Memory B cell (primary cell): ENCODE measurements around the gene UNKL.
"Not testable (repeated sequence)": the region's sequence is repeated elsewhere in the genome, so short reads cannot be mapped to it uniquely, and the experiment has no call there.

Experiments
- ATAC-seq: fragments of 150-1000 bp; cut with Tn5 transposase; 2 replicates; pipeline ENCODE4 v1.10.0; 2021; ENCODE audit warnings: low read depth, mild to moderate bottlenecking, moderate library complexity
- DNase-seq, 2 donors: peaks; one replicate each; pipeline ENCODE4 v3.0.0; 2022; ENCODE audit warnings: low spot score in 2 of 2
- H3K27ac Mint-ChIP-seq: one replicate; pipeline ENCODE4 v1.8.0; 2022; ENCODE audit warnings: mild to moderate bottlenecking, moderate library complexity, mixed read lengths
- H3K27me3 Mint-ChIP-seq: one replicate; pipeline ENCODE4 v1.8.0; 2022; ENCODE audit warnings: mixed read lengths
- H3K36me3 Mint-ChIP-seq: one replicate; pipeline ENCODE4 v1.8.0; 2022; ENCODE audit warnings: mild to moderate bottlenecking, mixed read lengths
- H3K4me1 Mint-ChIP-seq: one replicate; pipeline ENCODE4 v1.8.0; 2022; ENCODE audit warnings: mixed read lengths
- H3K4me3 Mint-ChIP-seq: one replicate; pipeline ENCODE4 v1.8.0; 2022; ENCODE audit warnings: mild to moderate bottlenecking, moderate library complexity, mixed read lengths
- H3K9me3 Mint-ChIP-seq: one replicate; pipeline ENCODE4 v1.8.0; 2022; ENCODE audit warnings: mixed read lengths

The UNKL gene

DNA sequence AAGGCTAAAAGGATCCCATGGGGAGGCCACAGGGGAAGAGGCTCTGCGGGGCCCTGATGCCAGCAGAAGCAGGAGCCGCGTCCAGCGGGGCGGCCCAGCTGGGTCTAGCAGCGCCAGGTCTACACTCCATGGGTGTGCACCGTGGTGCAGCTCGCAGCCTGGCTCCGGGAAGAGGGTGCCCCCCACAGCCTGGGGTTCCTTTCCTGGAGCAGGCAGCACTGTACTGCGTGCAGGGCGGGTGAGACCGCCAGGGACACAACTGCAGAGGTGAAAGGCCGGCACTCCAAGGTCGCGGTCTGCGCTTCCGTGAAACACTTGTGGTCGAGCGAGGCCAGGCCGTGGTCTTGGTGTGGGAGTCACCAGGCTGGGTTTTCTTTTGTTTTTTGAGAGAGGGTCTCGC lies 36.3 kb upstream of the UNKL start:
- Mint-ChIP-seq H3K36me3 (peaks cover 10% of the 10 kb centered on the region), H3K4me1 (no peaks in the 10 kb centered on the region), H3K27ac (no peak overlapping the region), H3K9me3 (no peaks in the 10 kb centered on the region), H3K27me3 (no peaks in the 10 kb centered on the region), H3K4me3 (no peak overlapping the region)
- no peak for DNase-seq
- no peak for ATAC-seq

DNA sequence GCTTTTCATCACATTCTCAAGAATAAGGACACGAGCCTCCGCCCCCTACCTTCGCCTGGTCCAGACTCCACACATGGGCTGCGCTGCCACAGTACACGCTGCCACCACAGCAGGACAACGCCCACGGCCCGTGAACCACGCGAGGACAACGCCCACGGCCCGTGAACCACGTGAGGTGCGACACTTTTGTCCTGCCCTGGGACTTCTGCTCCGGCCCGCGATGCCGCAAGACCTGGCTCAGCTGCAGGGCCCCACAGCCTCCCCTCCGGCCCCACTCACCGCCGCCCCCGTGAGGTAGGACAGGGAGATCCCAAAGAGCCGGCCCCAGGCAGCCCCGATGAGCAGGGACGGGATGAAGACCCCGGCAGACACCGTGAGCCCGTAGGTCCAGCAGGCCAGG lies 35.7 kb upstream of the UNKL start:
- no peak overlapping the region for H3K4me3 Mint-ChIP-seq
- H3K36me3 Mint-ChIP-seq: peaks cover 10% of the 10 kb centered on the region
- no peak overlapping the region for H3K27ac Mint-ChIP-seq
- no peaks in the 10 kb centered on the region for H3K27me3 Mint-ChIP-seq
- no peaks in the 10 kb centered on the region for H3K4me1 Mint-ChIP-seq
- no peaks in the 10 kb centered on the region for H3K9me3 Mint-ChIP-seq
- no peak for ATAC-seq
- DNase-seq: no peak

DNA sequence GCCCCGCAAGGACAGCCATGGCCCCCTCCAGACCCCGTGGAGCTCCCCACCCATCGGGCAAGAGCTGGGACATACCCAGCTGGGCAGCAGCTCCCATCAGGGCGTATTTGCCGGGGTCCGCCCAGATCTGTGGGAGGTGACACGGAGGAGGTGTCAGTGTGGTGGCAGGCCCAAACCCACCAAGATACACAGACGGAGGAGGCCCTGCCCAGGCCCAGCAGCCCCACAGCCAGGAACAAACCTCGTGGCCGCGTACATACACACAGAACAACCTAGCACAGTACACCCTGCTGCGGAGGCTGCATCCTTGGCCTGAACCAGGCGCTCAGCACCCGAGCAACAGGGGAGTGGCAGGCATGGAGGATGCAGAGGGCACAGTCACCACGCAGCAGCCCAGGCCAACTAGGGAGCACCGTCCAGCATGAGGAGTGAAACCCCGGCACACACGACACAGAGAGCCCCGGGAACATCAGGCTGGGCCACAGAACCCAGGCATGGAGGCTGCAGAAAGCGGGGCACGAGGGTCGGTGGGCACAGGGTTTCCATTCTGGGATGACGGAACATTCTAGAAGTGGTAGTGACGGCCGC lies 34.8 kb upstream of the UNKL start:
- Mint-ChIP-seq H3K9me3 (no peaks in the 10 kb centered on the region), H3K36me3 (peaks cover 10% of the 10 kb centered on the region), H3K4me1 (peaks cover 2% of the 10 kb centered on the region), H3K27me3 (no peaks in the 10 kb centered on the region), H3K4me3 (no peak overlapping the region), H3K27ac (peak overlapping the region; percentile 60)
- ATAC-seq (no peak), DNase-seq (no peak)

DNA sequence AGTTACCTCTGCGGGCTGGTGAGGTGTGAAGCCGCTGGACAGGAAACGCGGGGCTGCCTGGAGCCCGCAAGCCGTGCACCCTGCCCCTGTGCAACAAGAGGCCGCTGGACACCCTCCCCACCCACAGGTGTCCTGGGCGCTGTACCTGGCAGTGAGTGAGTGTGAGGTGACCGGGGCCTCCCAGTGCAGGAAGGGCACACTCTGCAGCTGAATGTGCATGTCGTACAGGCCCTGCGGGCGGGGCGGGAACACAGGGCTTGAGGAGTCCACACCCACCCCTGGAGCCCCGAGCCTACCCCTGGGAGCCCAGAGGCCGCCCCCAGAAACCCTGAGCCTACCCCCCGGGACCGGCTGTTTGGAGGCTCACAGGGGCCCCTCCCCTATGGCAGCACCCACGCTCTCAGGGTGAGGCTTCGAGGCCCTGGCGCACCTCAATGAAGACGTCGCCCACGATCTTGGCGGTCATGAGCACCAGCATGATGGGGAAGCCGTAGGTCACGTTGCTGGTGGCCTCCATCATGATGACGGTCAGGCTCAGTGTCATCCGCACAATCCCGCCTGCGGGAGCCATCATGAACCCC lies 34.1 kb upstream of the UNKL start:
- Mint-ChIP-seq H3K27ac (no peak overlapping the region), H3K27me3 (no peaks in the 10 kb centered on the region), H3K9me3 (no peaks in the 10 kb centered on the region), H3K4me3 (no peak overlapping the region), H3K4me1 (peaks cover 2% of the 10 kb centered on the region), H3K36me3 (peaks cover 9% of the 10 kb centered on the region)
- no peak for DNase-seq
- ATAC-seq: no peak

DNA sequence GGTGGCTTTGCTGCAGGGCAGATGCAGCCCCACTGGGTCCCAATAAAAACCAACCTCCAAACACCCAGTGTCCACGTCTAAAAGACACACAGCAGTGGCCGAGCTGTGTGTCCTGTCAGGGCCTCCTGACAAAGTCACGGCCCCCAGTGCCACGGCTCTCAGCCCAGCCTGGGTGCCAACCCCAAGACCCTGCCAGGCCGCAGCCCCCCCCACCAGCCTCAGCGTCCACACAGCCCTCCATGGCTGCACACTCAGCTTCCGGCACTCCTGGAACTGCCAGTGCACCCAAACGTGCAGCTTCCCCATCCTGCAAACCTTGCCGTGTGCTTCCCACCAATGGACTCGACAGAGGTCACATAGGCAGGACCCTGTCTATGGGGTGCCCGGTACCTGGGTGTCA lies 33.5 kb upstream of the UNKL start:
- H3K36me3 Mint-ChIP-seq: peaks cover 9% of the 10 kb centered on the region
- ATAC-seq (no peak), DNase-seq (no peak)
- H3K9me3 Mint-ChIP-seq: no peaks in the 10 kb centered on the region
- H3K27me3 Mint-ChIP-seq: no peaks in the 10 kb centered on the region
- H3K4me3 Mint-ChIP-seq: no peak overlapping the region
- H3K27ac Mint-ChIP-seq: no peak overlapping the region
- peaks cover 2% of the 10 kb centered on the region for H3K4me1 Mint-ChIP-seq

DNA sequence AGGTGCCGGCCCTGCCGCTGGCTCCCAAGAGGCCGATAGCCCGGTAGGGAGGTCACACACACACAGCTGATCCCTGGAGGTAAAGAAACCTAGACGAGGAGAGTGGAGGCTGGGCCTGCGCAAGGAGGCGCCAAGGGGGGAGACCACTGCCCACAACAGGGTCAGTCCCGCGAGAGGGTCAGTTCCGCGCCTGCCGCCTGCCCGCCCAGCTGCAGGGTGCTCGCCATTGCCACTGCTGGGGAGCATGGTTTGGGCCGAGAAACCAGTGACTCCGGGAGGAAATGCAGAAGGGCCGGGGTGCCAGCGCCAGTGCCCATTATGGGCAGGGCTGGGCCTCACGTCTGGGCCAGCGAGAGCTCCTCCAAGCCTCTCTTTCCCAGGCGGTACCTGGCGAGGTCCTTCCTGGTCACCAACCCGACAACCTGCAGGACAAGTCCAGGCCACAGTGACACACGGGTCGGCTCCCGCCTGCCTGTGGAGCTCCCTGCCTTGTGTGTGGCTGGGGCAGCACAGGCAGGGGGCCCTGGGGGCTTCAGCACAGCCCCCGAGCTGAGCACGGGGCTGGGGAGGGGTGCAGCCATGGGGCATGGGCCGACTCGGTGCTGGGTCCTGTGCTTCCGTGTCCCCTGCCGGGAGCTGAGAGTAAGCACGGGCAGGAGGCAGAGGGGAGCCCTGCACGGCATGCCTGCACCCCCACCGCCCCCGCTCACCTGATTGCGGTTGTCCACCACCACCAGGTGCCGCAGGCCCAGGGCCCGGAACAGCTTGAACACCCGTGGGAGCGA lies 32.0 kb upstream of the UNKL start:
- peaks cover 2% of the 10 kb centered on the region for H3K4me1 Mint-ChIP-seq
- H3K27ac Mint-ChIP-seq: peak overlapping the region; percentile 97
- no peak overlapping the region for H3K4me3 Mint-ChIP-seq
- no peaks in the 10 kb centered on the region for H3K27me3 Mint-ChIP-seq
- DNase-seq (no peak), ATAC-seq (no peak)
- peaks cover 4% of the 10 kb centered on the region for H3K36me3 Mint-ChIP-seq
- no peaks in the 10 kb centered on the region for H3K9me3 Mint-ChIP-seq

DNA sequence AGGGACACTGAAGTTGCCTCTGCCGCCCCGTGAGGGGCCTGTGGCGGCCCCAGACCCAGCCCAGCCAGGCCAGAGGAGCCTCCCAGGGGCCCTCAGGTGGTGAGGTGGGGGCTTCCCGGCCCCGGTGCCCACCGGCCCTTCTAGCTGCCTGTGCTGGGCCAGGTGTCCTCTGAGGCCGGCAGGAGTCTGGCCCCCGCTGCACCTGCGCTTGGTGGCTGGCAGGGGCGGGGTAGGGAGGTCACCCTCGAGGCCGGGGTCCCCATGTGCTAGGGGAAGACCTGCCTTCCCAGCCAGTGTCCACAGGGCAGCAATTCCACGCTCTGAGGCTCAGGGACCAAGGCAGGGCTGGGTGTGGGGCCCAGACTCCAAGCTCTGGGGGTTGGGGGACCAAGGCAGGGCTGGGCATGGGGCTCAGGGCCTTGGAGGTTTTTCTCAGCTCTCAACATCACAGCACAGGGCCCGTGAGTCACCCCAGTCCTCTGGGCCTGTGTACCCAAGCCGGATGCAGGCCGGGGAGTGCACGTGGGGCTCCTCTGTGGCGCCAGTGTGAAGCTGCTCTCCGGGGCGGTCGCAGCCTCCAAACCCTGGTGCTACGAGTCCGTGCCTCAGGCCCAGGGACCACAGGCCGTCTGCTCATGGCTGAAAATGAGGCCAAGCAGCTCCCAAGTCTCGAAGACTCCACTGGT lies 31.2 kb upstream of the UNKL start:
- Mint-ChIP-seq H3K27me3 (no peaks in the 10 kb centered on the region), H3K9me3 (no peaks in the 10 kb centered on the region), H3K27ac (peak overlapping the region; percentile 97), H3K4me3 (no peak overlapping the region), H3K4me1 (peaks cover 2% of the 10 kb centered on the region), H3K36me3 (peaks cover 2% of the 10 kb centered on the region)
- DNase-seq (peak in 1 of 2 donors; percentile 23), ATAC-seq (peak; percentile 15)

DNA sequence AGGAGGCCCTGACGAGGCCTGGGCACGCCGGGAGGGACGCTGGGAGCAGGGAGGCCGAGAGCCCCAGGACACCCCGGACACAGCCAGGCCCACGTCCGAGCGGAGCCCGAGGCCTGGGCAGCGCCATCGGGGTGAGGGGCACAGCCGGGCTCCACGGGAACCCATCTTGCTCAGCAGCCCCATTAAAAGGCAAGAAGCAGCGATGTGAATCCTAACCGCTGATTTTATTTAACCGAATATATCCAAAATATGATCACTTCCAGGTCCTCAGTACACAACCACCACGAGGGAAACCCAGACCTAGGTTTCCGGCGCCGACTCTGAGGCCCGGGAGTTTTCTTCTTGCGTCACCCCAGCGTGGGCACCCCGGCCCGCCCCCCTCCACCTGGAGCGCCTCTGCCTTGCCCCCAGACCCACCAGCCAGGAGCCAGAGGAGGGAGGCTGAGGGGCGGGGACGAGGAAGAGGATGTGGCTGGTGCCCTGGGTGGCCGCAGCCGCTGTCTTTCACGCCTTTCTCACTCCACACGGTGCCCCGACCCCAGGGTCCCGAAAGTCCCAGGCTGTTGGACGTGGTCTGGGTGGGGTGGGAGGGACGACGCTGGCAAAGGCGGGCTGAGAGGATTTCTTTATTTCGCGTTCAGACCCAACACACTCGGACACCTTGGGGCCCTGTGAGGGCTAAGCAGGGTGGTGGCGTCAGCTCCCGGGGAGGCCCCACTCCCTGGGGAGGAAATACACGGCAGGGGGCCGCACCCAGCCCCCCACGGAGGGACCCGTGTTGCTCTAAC lies 30.4 kb upstream of the UNKL start:
- Mint-ChIP-seq H3K27me3 (no peaks in the 10 kb centered on the region), H3K4me1 (peaks cover 2% of the 10 kb centered on the region), H3K36me3 (peaks cover 4% of the 10 kb centered on the region), H3K27ac (peak overlapping the region; percentile 97), H3K9me3 (no peaks in the 10 kb centered on the region), H3K4me3 (peak overlapping the region; percentile 80)
- DNase-seq (peak; percentile 64 to 76), ATAC-seq (peak; percentile 81)

DNA sequence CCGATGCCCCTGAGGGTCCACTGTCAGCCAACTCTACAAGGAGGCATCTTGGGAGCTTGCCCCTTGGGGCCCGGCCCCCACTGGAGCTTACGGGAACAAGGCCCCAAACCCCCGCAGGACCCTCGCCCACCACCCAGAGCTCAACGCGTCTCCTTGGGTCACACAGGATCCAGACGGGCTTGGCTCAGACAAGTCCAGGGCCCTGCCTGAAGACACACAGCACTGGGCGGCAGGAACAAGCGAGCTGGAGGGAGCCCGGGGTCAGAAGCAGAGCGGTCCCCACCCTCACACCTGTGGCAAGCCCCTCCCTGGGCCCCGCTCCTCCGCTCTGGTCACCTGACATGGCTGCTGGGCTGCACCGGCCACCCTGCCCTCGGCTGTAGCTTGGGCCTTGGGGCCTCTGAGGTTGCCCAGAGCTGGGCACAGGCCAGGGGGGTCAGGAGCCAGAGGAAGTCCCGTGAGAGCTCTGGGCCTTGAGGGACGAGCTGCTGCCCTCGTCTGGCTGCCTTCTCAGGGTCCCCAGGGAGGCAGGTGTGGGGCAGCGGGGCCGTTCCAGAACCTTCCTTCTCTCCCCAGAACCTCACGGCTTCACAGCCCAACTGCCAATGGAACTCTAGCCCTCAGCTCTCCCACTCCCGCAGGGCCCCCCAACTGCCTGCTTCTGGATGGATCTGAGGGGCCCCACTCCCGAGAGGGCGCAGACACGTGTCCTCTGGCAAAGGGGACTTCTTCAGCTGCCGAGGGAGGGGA lies 29.7 kb upstream of the UNKL start, which contains the start of gene CCDC154:
TSS of gene CCDC154 (minus strand) at position 577 of the 750 bp plus-strand sequence. CDS start at position 343, 234 bp downstream.
- peak within 1 kb of the TSS; percentile 97 for H3K27ac Mint-ChIP-seq
- peak within 1 kb of the TSS; percentile 80 for H3K4me3 Mint-ChIP-seq
- H3K27me3 Mint-ChIP-seq: no peaks in the 10 kb centered on the region
- peaks cover 2% of the 10 kb centered on the region for H3K4me1 Mint-ChIP-seq
- H3K9me3 Mint-ChIP-seq: no peaks in the 10 kb centered on the region
- DNase-seq (no peak), ATAC-seq (no peak)
- H3K36me3 Mint-ChIP-seq: peaks cover 4% of the 10 kb centered on the region

DNA sequence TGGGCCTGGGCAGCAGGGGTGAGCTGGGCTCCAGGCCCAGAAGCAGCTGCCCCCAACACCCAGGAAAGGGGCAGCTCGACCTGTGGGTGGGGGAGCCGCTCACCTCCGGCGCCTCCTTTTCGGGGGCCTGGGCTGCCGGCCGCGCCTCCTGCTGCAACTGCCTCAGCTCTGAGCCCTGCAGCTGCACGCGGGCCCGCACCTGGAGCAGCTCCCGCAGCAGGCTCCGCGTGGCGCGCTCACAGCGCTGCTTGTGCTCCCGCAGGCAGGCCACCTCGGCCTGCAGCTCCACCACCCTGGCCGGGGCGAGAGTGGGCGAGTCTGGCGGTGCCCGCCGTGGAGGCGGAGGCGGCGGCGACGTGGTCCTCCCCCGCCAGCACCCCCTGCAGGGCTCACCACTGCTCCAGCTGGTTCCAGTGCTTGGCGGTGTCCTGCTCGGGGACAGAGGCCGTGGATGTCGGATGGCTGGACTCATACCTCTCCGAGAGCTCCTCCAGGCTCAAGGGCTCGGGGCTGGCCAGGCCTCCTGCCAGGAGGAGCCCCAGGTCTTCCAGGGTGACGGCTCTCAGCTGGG lies 29.0 kb upstream of the UNKL start:
- Mint-ChIP-seq H3K9me3 (no peaks in the 10 kb centered on the region), H3K4me1 (peaks cover 2% of the 10 kb centered on the region), H3K36me3 (peaks cover 4% of the 10 kb centered on the region), H3K27me3 (no peaks in the 10 kb centered on the region), H3K4me3 (no peak overlapping the region), H3K27ac (no peak overlapping the region)
- DNase-seq: no peak
- ATAC-seq: no peak

DNA sequence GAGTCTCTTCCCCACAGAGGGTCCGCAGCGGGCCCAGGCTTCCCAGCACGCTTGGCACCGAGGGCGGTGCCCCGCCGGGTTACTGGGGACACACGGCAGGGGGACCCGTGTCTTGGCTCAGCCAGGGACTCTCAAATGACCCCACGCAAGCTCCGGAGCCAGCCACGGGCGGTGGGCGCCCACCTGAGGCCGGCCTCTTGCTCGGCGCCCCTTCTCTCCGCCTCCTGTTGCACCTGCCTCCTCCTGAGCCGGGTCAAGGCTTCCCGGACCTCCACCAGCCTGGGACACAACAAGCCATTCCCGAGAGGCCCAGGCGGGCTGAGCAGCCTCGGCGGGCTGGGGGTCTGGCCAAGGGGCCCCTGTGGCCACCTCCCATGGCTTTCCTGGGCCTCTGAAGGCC lies 28.2 kb upstream of the UNKL start:
- no peak for DNase-seq
- Mint-ChIP-seq H3K27ac (no peak overlapping the region), H3K9me3 (no peaks in the 10 kb centered on the region), H3K36me3 (peaks cover 4% of the 10 kb centered on the region), H3K4me3 (no peak overlapping the region), H3K27me3 (no peaks in the 10 kb centered on the region), H3K4me1 (peaks cover 2% of the 10 kb centered on the region)
- ATAC-seq: no peak

DNA sequence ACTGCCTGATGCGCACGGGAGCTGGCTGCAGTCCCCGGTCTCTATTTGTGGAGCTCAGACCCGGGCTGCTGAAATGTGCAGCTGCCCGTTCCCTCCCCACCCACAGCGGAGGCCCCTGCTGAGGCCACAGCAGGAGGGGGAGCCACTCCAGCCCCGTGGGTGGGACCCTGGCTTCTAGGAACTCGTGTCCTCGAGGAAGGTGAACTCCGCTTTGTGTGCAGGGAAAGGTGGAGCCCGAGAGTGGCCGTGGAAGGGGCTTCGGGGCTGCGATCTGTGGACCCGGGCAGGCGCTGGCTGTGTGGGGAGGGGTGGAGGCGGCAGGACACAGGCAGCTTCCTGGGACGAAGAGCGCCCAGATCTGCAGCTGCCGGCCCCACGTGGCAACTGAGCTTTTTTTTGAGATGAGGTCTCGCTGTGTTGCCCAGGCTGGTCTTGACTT lies 26.9 kb upstream of the UNKL start:
- Mint-ChIP-seq H3K27me3 (no peaks in the 10 kb centered on the region), H3K4me3 (no peak overlapping the region), H3K36me3 (peaks cover 4% of the 10 kb centered on the region), H3K4me1 (peaks cover 2% of the 10 kb centered on the region), H3K9me3 (no peaks in the 10 kb centered on the region), H3K27ac (no peak overlapping the region)
- DNase-seq: no peak
- ATAC-seq: no peak

DNA sequence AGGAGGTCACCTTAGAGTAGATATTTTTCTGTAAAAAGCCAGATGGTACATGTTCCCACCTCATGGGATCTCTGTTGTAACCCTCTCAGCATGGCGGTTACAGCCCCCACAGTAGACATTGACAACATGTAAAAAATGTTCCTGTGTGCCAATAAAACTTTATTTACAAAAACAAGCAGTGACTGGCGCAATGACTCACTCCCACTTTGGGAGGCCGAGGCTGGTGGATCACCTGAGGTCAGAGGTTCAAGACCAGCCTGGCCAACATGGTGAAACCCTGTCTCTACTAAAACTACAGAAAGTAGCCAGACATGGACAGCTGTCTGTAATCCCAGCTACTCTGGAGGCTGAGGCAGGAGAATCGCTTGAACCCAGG lies 25.2 kb upstream of the UNKL start:
- not testable (repeated sequence) for H3K4me1 Mint-ChIP-seq, H3K27ac Mint-ChIP-seq, DNase-seq, H3K9me3 Mint-ChIP-seq, ATAC-seq, H3K27me3 Mint-ChIP-seq, H3K4me3 Mint-ChIP-seq, H3K36me3 Mint-ChIP-seq
